C4-2B (cell line): ENCODE measurements around the gene TATDN3.

ENCODE experiments used
- H3K27ac ChIP-seq: fragments of 450-650 bp; 2 replicates; pipeline ENCODE4 v1.5.1; 2017
- ZFX ChIP-seq: fragments of 450-650 bp; IDR thresholded peaks from 2 replicates; pipeline ENCODE4 v1.6.1; 2017
- TF ChIP-seq, protein P1 (sequence below): fragments of 450-650 bp; conservative IDR thresholded peaks from 2 replicates; pipeline ENCODE4 v1.5.1; 2017; ENCODE audit warnings: mild to moderate bottlenecking

TATDN3 gene

DNA sequence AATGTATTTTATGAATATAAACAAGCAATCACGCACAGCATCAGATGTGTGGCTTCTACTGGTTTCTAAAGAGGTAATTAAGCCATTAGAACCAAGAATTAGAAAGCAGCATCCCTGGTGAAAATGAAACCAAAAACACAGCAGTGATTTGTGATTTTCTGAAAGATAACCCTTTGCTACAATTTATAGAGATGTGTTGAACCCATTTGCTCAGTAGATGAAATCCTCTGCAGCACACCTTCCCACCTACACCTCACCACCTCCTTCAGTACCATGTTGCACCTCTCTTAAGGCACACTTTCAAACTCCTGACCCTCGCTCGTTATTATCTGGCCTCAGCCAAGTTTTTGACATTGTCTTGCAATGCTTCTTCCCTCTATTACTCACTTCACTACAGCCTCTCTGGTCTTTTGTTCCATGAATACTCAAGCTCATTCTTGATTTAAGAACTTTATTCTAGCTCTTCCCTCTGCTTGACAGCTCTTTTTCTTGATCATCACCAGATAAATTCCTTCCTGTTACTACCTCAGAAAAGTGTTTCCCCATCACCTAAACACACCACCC, 38.7 kb upstream of the TATDN3 start:
- H3K27ac ChIP-seq = no peak overlapping the region
- TF ChIP-seq, protein P1, sequence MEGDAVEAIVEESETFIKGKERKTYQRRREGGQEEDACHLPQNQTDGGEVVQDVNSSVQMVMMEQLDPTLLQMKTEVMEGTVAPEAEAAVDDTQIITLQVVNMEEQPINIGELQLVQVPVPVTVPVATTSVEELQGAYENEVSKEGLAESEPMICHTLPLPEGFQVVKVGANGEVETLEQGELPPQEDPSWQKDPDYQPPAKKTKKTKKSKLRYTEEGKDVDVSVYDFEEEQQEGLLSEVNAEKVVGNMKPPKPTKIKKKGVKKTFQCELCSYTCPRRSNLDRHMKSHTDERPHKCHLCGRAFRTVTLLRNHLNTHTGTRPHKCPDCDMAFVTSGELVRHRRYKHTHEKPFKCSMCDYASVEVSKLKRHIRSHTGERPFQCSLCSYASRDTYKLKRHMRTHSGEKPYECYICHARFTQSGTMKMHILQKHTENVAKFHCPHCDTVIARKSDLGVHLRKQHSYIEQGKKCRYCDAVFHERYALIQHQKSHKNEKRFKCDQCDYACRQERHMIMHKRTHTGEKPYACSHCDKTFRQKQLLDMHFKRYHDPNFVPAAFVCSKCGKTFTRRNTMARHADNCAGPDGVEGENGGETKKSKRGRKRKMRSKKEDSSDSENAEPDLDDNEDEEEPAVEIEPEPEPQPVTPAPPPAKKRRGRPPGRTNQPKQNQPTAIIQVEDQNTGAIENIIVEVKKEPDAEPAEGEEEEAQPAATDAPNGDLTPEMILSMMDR = no peak

DNA sequence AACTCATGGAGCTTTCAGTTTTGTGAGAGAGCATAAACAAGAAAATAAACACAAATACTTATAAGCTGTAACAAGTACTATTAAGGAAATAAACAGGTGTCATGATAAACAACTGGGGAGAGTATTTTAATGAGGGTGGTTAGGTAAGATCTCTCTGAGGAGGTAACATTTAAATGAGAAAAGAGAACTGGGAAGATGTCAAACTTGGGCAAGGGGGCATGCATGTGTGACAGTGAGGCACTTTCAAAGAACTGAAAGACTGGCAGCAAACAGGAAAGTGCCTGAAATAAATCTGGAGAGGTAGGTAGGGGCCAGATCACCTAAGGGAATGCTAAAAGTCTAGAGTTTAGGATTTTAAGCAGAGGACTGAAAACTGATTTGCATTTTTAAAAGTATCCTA, 37.9 kb upstream of the TATDN3 start:
- no peak overlapping the region for H3K27ac ChIP-seq
- TF ChIP-seq, protein P1 = no peak
- no peak for TF ChIP-seq ZFX

DNA sequence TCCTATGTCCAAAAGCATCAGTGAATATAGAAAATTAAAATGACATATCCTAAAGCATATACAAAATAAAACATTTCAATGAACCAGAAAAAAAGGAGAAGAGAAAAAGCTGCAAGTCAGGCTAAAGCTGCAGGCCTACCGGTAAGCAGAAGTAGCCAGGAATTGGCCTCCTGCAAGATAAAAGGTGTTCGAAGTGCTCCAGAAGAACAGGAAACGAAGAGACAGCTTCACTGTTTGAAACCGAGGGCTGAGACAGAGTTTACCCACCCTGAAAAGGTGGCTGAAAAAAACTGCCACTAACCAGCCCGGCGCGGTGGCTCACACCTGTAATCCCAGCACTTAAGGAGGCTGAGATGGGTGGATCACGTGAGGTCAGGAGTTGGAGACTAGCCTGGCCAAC, 37.5 kb upstream of the TATDN3 start:
- no peak overlapping the region for H3K27ac ChIP-seq
- TF ChIP-seq ZFX = no peak
- TF ChIP-seq, protein P1 = no peak

DNA sequence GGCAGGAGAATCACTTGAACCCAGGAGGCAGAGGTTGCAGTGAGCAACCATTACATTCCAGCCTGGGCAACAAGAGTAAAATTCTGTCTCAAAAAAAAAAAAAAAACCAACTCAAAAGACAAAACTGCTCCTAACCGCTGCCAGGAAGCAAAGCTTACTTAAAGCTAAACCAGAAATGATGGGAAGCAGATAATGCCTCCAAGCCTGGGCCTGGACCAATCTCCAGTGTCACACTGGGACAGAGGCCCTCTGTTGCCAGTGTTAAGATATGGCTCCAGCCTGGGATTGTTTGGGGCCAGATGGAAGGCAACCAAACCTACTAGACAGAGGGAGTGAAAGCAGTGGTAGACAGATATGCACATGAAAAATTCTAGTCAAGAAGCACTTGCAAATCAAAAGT, 37.0 kb upstream of the TATDN3 start:
- no peak overlapping the region for H3K27ac ChIP-seq
- TF ChIP-seq, protein P1 = no peak; the same call in 1 of the 2 replicates
- TF ChIP-seq ZFX = no peak

DNA sequence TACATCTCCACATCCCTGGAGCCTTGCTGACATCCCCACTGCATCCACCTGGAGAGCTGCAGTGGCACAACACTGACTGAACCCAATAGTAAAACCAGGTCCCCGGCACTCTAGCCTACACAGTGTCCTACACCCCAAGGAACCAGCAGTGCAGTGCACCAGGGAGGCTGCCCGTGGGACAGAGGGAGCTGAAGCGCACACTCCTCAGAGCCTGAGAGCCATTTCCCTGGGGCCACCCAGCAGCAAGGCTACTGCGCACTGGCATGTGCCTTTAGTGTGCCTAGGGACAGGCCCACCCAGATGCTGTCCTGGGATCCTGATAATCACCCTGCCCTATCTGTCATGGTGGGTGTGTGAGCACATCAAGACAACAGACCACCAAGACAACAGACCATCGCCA, 32.0 kb upstream of the TATDN3 start:
- no peak overlapping the region for H3K27ac ChIP-seq
- no peak for TF ChIP-seq ZFX
- TF ChIP-seq, protein P1 = no peak

DNA sequence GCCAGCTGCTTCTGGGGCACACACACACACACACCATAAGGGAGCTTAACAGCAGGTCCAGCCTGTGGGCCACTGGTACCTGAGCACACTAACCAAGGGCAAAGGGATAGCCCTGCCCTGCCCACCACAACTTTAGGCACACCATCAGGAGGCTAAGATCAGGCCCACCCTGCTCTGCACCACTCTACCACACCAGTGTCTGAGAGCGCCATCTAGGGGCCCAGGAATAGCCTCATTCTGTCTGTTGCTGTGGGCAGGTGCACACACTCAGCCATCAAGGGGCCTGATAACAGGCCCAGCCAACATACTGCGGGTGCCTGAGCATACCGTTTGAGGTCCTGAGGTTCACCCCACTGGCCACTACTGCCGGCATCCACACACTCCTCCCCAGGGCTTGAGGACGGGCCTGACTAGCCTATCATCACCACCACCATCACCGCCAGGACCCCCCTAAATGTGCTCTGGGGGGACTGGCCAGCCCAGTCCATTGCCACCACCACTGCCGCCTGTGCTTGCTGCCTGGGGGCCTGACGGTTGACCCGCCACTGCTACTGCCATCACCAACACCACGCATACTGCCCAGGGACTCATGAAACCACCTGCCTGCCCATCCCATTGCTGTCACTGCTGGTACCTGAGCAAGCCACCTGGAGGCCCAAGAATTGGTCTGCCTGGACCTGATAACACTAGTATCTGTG, 31.4 kb upstream of the TATDN3 start:
- no peak overlapping the region for H3K27ac ChIP-seq
- TF ChIP-seq, protein P1 = peak; percentile 48
- TF ChIP-seq ZFX = no peak

DNA sequence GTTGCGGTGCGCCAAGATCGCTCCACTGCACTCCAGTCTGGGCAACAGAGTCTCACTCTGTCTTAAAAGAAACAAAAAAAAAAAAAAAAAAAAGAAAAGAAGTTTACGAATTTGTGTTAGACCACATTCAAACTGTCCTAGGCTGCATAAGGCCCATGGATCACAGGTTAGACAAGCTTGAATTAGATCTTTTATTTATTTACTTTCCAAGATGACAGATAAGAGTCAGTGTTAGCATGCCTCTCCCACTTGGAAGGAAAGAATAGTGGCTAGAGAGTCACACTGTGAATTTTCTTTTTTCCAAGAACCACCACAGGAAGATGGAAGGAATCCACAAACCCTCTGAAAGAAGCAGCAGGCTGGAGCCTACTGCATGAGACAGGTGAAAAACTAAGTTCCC, 29.5 kb upstream of the TATDN3 start:
- H3K27ac ChIP-seq = peak overlapping the region; percentile 17
- no peak for TF ChIP-seq ZFX
- TF ChIP-seq, protein P1 = no peak
